ENCODE results near the gene CCDC178. TPM values are rescaled to one million over a fixed set of nuclear protein-coding genes. Genes with fewer than 3 reads are reported as not detected.

CCDC178 gene
- total and polyA plus RNA-seq, 2 experiments from 2014 or later, result not detected

- in situ Hi-C loops (cut with MboI), result no loop called here
- no peak overlapping the region for H3K4me3 ChIP-seq
- no peaks in the 10 kb centered on the region for H3K9me3 ChIP-seq (ENCODE audit: low read depth)
- WGBS, 2 experiments (ENCODE audit: low coverage in 1 of 2, low lambda C conversion rate in 2 of 2, missing lambda C conversion rate in 2 of 2), result 23 to 38% methylated on average over 3 of the region's 3 CpGs
- H3K79me2 ChIP-seq (ENCODE audit: insufficient read depth), result no peaks in the 10 kb centered on the region
- no peaks in the 10 kb centered on the region for H3K4me1 ChIP-seq (ENCODE audit: insufficient read depth)
- no peak overlapping the region for H2AFZ ChIP-seq
- DNase-seq, result no peak
- H3F3A ChIP-seq (ENCODE audit: insufficient read depth), result no peaks in the 10 kb centered on the region
- no peak overlapping the region for H3K9ac ChIP-seq
- H3K36me3 ChIP-seq (ENCODE audit: low read depth), result no peaks in the 10 kb centered on the region
- no peaks in the 10 kb centered on the region for H4K20me1 ChIP-seq (ENCODE audit: insufficient read depth)
- H3K27me3 ChIP-seq (replicated peaks; ENCODE audit: insufficient read depth), result no peaks in the 10 kb centered on the region
- no peak for TF ChIP-seq EZH2 (IDR thresholded peaks at IDR 0.05; ENCODE audit: insufficient read depth, poor library complexity, severe bottlenecking)
- no peak overlapping the region for H3K27ac ChIP-seq
- H3K4me2 ChIP-seq (ENCODE audit: unreplicated experiment), result no peak overlapping the region
- H3K9me2 ChIP-seq (ENCODE audit: insufficient read depth), result no peaks in the 10 kb centered on the region
Measured at GRCh38 chr18:33097126-33097525, 343.4 kb downstream of the CCDC178 start.

GRCh38 chr18:33090461-33090860 is 350.1 kb downstream of the CCDC178 start:
- Histone ChIP-seq H4K20me1 (ENCODE audit: insufficient read depth) (no peaks in the 10 kb centered on the region), H3K9me3 (ENCODE audit: low read depth) (no peaks in the 10 kb centered on the region), H3K9ac (no peak overlapping the region), H3K79me2 (ENCODE audit: insufficient read depth) (no peaks in the 10 kb centered on the region), H3F3A (ENCODE audit: insufficient read depth) (no peaks in the 10 kb centered on the region), H3K4me1 (ENCODE audit: insufficient read depth) (no peaks in the 10 kb centered on the region), H3K36me3 (ENCODE audit: low read depth) (no peaks in the 10 kb centered on the region), H3K27me3 (replicated peaks; ENCODE audit: insufficient read depth) (no peaks in the 10 kb centered on the region), H3K9me2 (ENCODE audit: insufficient read depth) (no peaks in the 10 kb centered on the region), H2AFZ (no peak overlapping the region), H3K4me3 (no peak overlapping the region), H3K27ac (no peak overlapping the region), H3K4me2 (ENCODE audit: unreplicated experiment) (no peak overlapping the region)
- DNase-seq, result no peak
- TF ChIP-seq EZH2phosphoT487 (IDR thresholded peaks at IDR 0.05; ENCODE audit: insufficient read depth, low read depth), result no peak
- TF ChIP-seq EZH2 (IDR thresholded peaks at IDR 0.05; ENCODE audit: insufficient read depth, poor library complexity, severe bottlenecking), result no peak
- WGBS, 2 experiments (ENCODE audit: low coverage in 1 of 2, low lambda C conversion rate in 2 of 2, missing lambda C conversion rate in 2 of 2), result 32 to 37% methylated on average over 4 of the region's 4 CpGs
- in situ Hi-C loops (cut with MboI), result no loop called here

GRCh38 chr18:33076601-33077000 is 363.9 kb downstream of the CCDC178 start:
- no peak overlapping the region for H3K27ac ChIP-seq

GRCh38 chr18:33074125-33074524 is 366.4 kb downstream of the CCDC178 start:
- Histone ChIP-seq H3K36me3 (ENCODE audit: low read depth) (no peaks in the 10 kb centered on the region), H3F3A (ENCODE audit: insufficient read depth) (no peaks in the 10 kb centered on the region), H4K20me1 (ENCODE audit: insufficient read depth) (no peaks in the 10 kb centered on the region), H3K9ac (no peak overlapping the region), H2AFZ (no peak overlapping the region), H3K79me2 (ENCODE audit: insufficient read depth) (no peaks in the 10 kb centered on the region), H3K27ac (no peak overlapping the region), H3K4me3 (no peak overlapping the region), H3K9me3 (ENCODE audit: low read depth) (no peaks in the 10 kb centered on the region), H3K4me2 (ENCODE audit: unreplicated experiment) (no peak overlapping the region), H3K27me3 (replicated peaks; ENCODE audit: insufficient read depth) (no peaks in the 10 kb centered on the region), H3K4me1 (ENCODE audit: insufficient read depth) (no peaks in the 10 kb centered on the region), H3K9me2 (ENCODE audit: insufficient read depth) (no peaks in the 10 kb centered on the region)
- in situ Hi-C loops (cut with MboI), result no loop called here
- WGBS, 2 experiments (ENCODE audit: low coverage in 1 of 2, low lambda C conversion rate in 2 of 2, missing lambda C conversion rate in 2 of 2), result 54 to 59% methylated on average over 3 of the region's 3 CpGs
- TF ChIP-seq EZH2phosphoT487 (IDR thresholded peaks at IDR 0.05; ENCODE audit: insufficient read depth, low read depth) (no peak), EZH2 (IDR thresholded peaks at IDR 0.05; ENCODE audit: insufficient read depth, poor library complexity, severe bottlenecking) (no peak)
- DNase-seq, result no peak

More at GRCh38 chr18:33076601-33077000, 363.9 kb downstream of the CCDC178 start:
- Histone ChIP-seq H3K36me3 (ENCODE audit: low read depth) (no peaks in the 10 kb centered on the region), H3K27me3 (replicated peaks; ENCODE audit: insufficient read depth) (no peaks in the 10 kb centered on the region), H3K9me3 (ENCODE audit: low read depth) (no peaks in the 10 kb centered on the region), H4K20me1 (ENCODE audit: insufficient read depth) (no peaks in the 10 kb centered on the region), H2AFZ (no peak overlapping the region), H3K4me2 (ENCODE audit: unreplicated experiment) (no peak overlapping the region), H3K9ac (no peak overlapping the region), H3K4me3 (no peak overlapping the region), H3K9me2 (ENCODE audit: insufficient read depth) (no peaks in the 10 kb centered on the region), H3K79me2 (ENCODE audit: insufficient read depth) (no peaks in the 10 kb centered on the region), H3F3A (ENCODE audit: insufficient read depth) (no peaks in the 10 kb centered on the region), H3K4me1 (ENCODE audit: insufficient read depth) (no peaks in the 10 kb centered on the region)
- 0 to 2% methylated on average over 2 of the region's 2 CpGs for WGBS, 2 experiments (ENCODE audit: low coverage in 1 of 2, low lambda C conversion rate in 2 of 2, missing lambda C conversion rate in 2 of 2)
- DNase-seq, result no peak
- in situ Hi-C loops (cut with MboI), result no loop called here
- TF ChIP-seq EZH2phosphoT487 (IDR thresholded peaks at IDR 0.05; ENCODE audit: insufficient read depth, low read depth), result no peak
- no peak for TF ChIP-seq EZH2 (IDR thresholded peaks at IDR 0.05; ENCODE audit: insufficient read depth, poor library complexity, severe bottlenecking)

- H3K4me1 ChIP-seq (ENCODE audit: insufficient read depth), result no peaks in the 10 kb centered on the region
- H3K27me3 ChIP-seq (replicated peaks; ENCODE audit: insufficient read depth), result no peaks in the 10 kb centered on the region
- no peaks in the 10 kb centered on the region for H3F3A ChIP-seq (ENCODE audit: insufficient read depth)
- 19 to 24% methylated on average over 6 of the region's 6 CpGs for WGBS, 2 experiments (ENCODE audit: low coverage in 1 of 2, low lambda C conversion rate in 2 of 2, missing lambda C conversion rate in 2 of 2)
- peaks cover 3% of the 10 kb centered on the region for H3K9me3 ChIP-seq (ENCODE audit: low read depth)
- no peak overlapping the region for H3K27ac ChIP-seq
- no peak overlapping the region for H3K4me2 ChIP-seq (ENCODE audit: unreplicated experiment)
- no peak for TF ChIP-seq EZH2phosphoT487 (IDR thresholded peaks at IDR 0.05; ENCODE audit: insufficient read depth, low read depth)
- no peak for TF ChIP-seq EZH2 (IDR thresholded peaks at IDR 0.05; ENCODE audit: insufficient read depth, poor library complexity, severe bottlenecking)
- no peaks in the 10 kb centered on the region for H3K36me3 ChIP-seq (ENCODE audit: low read depth)
- in situ Hi-C loops (cut with MboI), result no loop called here
- H3K9me2 ChIP-seq (ENCODE audit: insufficient read depth), result no peaks in the 10 kb centered on the region
- no peak overlapping the region for H3K9ac ChIP-seq
- no peak for DNase-seq
- H3K79me2 ChIP-seq (ENCODE audit: insufficient read depth), result no peaks in the 10 kb centered on the region
- no peak overlapping the region for H3K4me3 ChIP-seq
- H4K20me1 ChIP-seq (ENCODE audit: insufficient read depth), result no peaks in the 10 kb centered on the region
- H2AFZ ChIP-seq, result no peak overlapping the region
Measured at GRCh38 chr18:33062834-33063364, 377.6 kb downstream of the CCDC178 start.
